HepG2 (cell line): ENCODE results near the gene IL15RA. TPM values are rescaled to one million over a fixed set of nuclear protein-coding genes. Genes with fewer than 3 reads are reported as not detected.

Experiments used
- ATAC-seq: fragments of 200-7000 bp; cut with Tn5 transposase; 3 replicates; pipeline ENCODE4 v1.9.1; 2020; ENCODE audit warnings: mild to moderate bottlenecking, moderate library complexity
- BruUV-seq: library from RNA; stranded (reverse); fragments of 400-500 nt; replicated peaks from 2 replicates; lab custom pipeline; 2021; lab: Mats Ljungman, UMichigan
- CTCF ChIA-PET: fragments of 300-600 bp; formaldehyde crosslinking; extraction: SDS; loops from one replicate; lab custom pipeline; 2021; ENCODE audit warnings: low total read pairs, inconsistent platforms, low intra/inter-chr PET ratio; lab: Yijun Ruan, JAX
- POLR2A ChIA-PET: fragments of 350-600 bp; sonication (Branson Sonifier 250); formaldehyde crosslinking; loops from one replicate; lab custom pipeline; 2020; ENCODE audit warnings: antibody characterized with exemption, inconsistent platforms; lab: Yijun Ruan, JAX
- DNase-seq: peaks from one replicate; pipeline ENCODE4 v3.0.0-alpha.2; 2015; ENCODE audit warnings: low spot score
- FAIRE-seq: peaks from 3 replicates; lab custom pipeline; 2011; peaks lifted over from hg19 to GRCh38; lab: Jason Lieb, UNC
- H2AFZ ChIP-seq: one replicate; pipeline ENCODE4 v1.6.1; 2011; ENCODE audit warnings: low read length, inconsistent platforms
- H3K27ac ChIP-seq: fragments of 300-600 bp; 3 replicates; pipeline ENCODE4 v1.8.0; 2011; ENCODE audit warnings: mixed run types, mild to moderate bottlenecking, mixed read lengths, low read length, inconsistent platforms; ENCODE audit not compliant: insufficient read depth; ENCODE audit errors: extremely low read length
- H3K27me3 ChIP-seq, 2 experiments: fragments of 200-600 bp in 1 of 2; 2 replicates in 1 of 2; 3 replicates in 1 of 2; pipeline versions ENCODE4 v1.6.0 to v1.8.0; 2011; ENCODE audit warnings: low read length in 2 of 2, mild to moderate bottlenecking in 2 of 2, moderate library complexity in 2 of 2, inconsistent platforms in 1 of 2; ENCODE audit not compliant: insufficient read depth in 2 of 2, control insufficient read depth in 1 of 2
- H3K36me3 ChIP-seq, 2 experiments: fragments of 200-600 bp in 1 of 2; replicated peaks in 1 of 2; 2 replicates in 1 of 2; 3 replicates in 1 of 2; pipeline versions ENCODE4 v1.5.1 to v1.8.0; 2011; ENCODE audit warnings: low read length in 2 of 2, inconsistent platforms in 1 of 2; ENCODE audit not compliant: insufficient read depth in 2 of 2, control insufficient read depth in 1 of 2
- H3K4me1 ChIP-seq: 2 replicates; pipeline ENCODE4 v1.5.1; 2012; ENCODE audit warnings: low read length, inconsistent platforms; ENCODE audit not compliant: insufficient read depth
- H3K4me2 ChIP-seq: 2 replicates; pipeline ENCODE4 v1.6.0; 2011; ENCODE audit warnings: low read depth, low read length, inconsistent platforms
- H3K4me3 ChIP-seq, 3 experiments: fragments of 200-600 bp in 1 of 3; sonication (generic), shearing (Covaris generic) in 1 of 3; replicated peaks in 1 of 3; 2 replicates each; pipeline ENCODE4 v1.5.1; 2011 to 2016; ENCODE audit warnings: low read length in 3 of 3, inconsistent platforms in 2 of 3, low read depth in 2 of 3, mild to moderate bottlenecking in 2 of 3, control low read depth in 1 of 3, mixed read lengths in 1 of 3; ENCODE audit not compliant: insufficient read depth in 1 of 3
- H3K79me2 ChIP-seq: one replicate; pipeline ENCODE4 v1.6.1; 2011; ENCODE audit warnings: low read length, inconsistent platforms; ENCODE audit not compliant: insufficient read depth
- H3K9ac ChIP-seq: 2 replicates; pipeline ENCODE4 v1.6.0; 2011; ENCODE audit warnings: mild to moderate bottlenecking, low read depth, low read length, inconsistent platforms; ENCODE audit not compliant: insufficient read depth
- H3K9me3 ChIP-seq: 2 replicates; pipeline ENCODE4 v1.5.1; 2012; ENCODE audit warnings: mild to moderate bottlenecking, low read length
- H4K20me1 ChIP-seq: 2 replicates; pipeline ENCODE4 v1.6.0; 2011; ENCODE audit warnings: inconsistent platforms, mild to moderate bottlenecking, low read length, moderate library complexity; ENCODE audit not compliant: insufficient read depth
- CBX2 ChIP-seq, 2 experiments: fragments of 200-600 bp in 1 of 2; sonication (generic); formaldehyde crosslinking in 1 of 2; IDR thresholded peaks; 2 replicates each; pipeline versions ENCODE4 v1.7.0 to v1.8.1; 2018 to 2022; ENCODE audit warnings: low read depth in 2 of 2, low read length in 1 of 2, mild to moderate bottlenecking in 1 of 2, missing genetic modification reagents in 1 of 2
- CBX5 ChIP-seq: sonication (generic); formaldehyde crosslinking; IDR thresholded peaks from 2 replicates; pipeline ENCODE4 v1.4.0; 2020; ENCODE audit warnings: missing genetic modification reagents, borderline replicate concordance
- ETV5 ChIP-seq: IDR thresholded peaks from 2 replicates; pipeline ENCODE4 v1.6.1; 2018; ENCODE audit warnings: missing biosample characterization, missing genetic modification reagents, inconsistent platforms, borderline replicate concordance
- JARID2 ChIP-seq: sonication (generic); formaldehyde crosslinking; IDR thresholded peaks from 2 replicates; pipeline ENCODE4 v1.8.1; 2023; ENCODE audit warnings: missing genetic modification reagents, inconsistent platforms; ENCODE audit not compliant: insufficient replicate concordance
- MTA1 ChIP-seq: sonication (generic); formaldehyde crosslinking; IDR thresholded peaks from 2 replicates; pipeline ENCODE4 v1.4.0; 2020; ENCODE audit warnings: missing genetic modification reagents, mild to moderate bottlenecking, borderline replicate concordance
- ZNF484 ChIP-seq: sonication (generic); formaldehyde crosslinking; IDR thresholded peaks from 2 replicates; pipeline ENCODE4 v1.5.1; 2020; ENCODE audit warnings: mild to moderate bottlenecking, low read depth, missing genetic modification reagents, borderline replicate concordance
- ZNF569 ChIP-seq: sonication (generic); formaldehyde crosslinking; IDR thresholded peaks from 2 replicates; pipeline ENCODE4 v1.5.0; 2020; ENCODE audit warnings: mild to moderate bottlenecking, missing genetic modification reagents, moderate library complexity, borderline replicate concordance
- WGBS: methylation state at CpG from one replicate; pipeline ENCODE4 v1.1.6; 2017; ENCODE audit warnings: low lambda C conversion rate; 5-methylcytosine and 5-hydroxymethylcytosine counted together
- in situ Hi-C: cut with HindIII; loops from 2 replicates; pipeline ENCODE4 v1.10.0; 2017; ENCODE audit warnings: low pct_unique_long_range_greater_than_20kb; ENCODE audit not compliant: extremely low pct_ligation_motif_present
- intact Hi-C: fragments of 100-400 bp; cut with micrococcal nuclease; formaldehyde crosslinking; loops from one replicate; pipeline ENCODE4 v1.10.0; 2022; ENCODE audit not compliant: unreplicated experiment
- polyA plus RNA-seq, 8 experiments: library from polyadenylated mRNA; depleted of rRNA in 3 of 8; stranded (reverse) in 7 of 8; unstranded in 1 of 8; fragments of >200 nt; fragmentation: Illumina TruSeq in 4 of 8; extraction: Trizol in 4 of 8; gene quantifications; 2 replicates each; pipeline versions ENCODE4 v1.2.1 to v1.2.3, GENCODE V29; 2011 to 2016; ENCODE audit warnings: low read depth in 4 of 8, missing spikeins in 1 of 8, mixed read lengths in 1 of 8; ENCODE audit not compliant: insufficient read depth in 1 of 8
- total RNA-seq, 5 experiments: library from RNA; depleted of rRNA; stranded (reverse); fragments of >200 nt; fragmentation: Illumina TruSeq; extraction: Trizol; gene quantifications; 2 replicates each; pipeline ENCODE4 v1.2.3, GENCODE V29; 2016; ENCODE audit warnings: low read depth in 1 of 5
- TF ChIP-seq, protein P1 (sequence below): sonication (generic); formaldehyde crosslinking; IDR thresholded peaks from 2 replicates; pipeline ENCODE4 v1.4.0; 2020; ENCODE audit warnings: missing genetic modification reagents, borderline replicate concordance

IL15RA gene
- total and polyA plus RNA-seq, 2 of the 13 experiments (the other 11 are each of a cell fraction or from before 2014, with no cell fraction given) = 0.53 to 0.77 TPM

DNA sequence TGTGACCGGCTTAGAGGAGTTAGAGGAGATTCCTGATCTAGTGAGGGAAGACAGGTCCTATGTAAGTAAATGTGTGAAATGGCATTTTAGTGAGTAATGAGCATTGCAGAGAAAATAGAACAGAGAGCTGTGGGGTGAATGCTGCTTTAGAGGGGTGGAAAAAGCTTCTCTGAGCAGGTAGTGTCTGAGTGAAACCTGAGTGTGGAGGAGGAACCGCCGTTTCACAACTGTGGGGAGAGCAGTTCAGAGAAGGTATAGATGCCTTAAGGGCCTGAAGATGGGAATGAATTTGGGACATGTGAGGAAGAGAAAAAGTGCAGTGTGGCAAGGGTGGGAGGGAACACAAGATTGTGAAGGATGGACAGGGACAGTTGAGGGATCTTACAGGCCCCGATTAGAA, 65.7 kb downstream of the IL15RA start:
- WGBS = 98% methylated on average over 4 of the region's 4 CpGs
- intact Hi-C loops (no loop called here), in situ Hi-C loops (no loop called here)
- no peak overlapping the region for H2AFZ ChIP-seq
- ATAC-seq = no peak
- no peaks in the 10 kb centered on the region for H3K9me3 ChIP-seq
- H3K4me3 ChIP-seq = no peak overlapping the region
- no peak for FAIRE-seq
- no peak overlapping the region for H3K9ac ChIP-seq
- no peak overlapping the region for H3K27ac ChIP-seq
- H3K4me2 ChIP-seq = no peak overlapping the region
- H4K20me1 ChIP-seq = no peaks in the 10 kb centered on the region
- BruUV-seq = no TSS peak
- peaks cover 37 to 81% of the 10 kb centered on the region in 2 experiments for H3K36me3 ChIP-seq
- H3K4me1 ChIP-seq = no peaks in the 10 kb centered on the region
- H3K27me3 ChIP-seq = no peaks in the 10 kb centered on the region
- ChIA-PET CTCF (no interaction called here), POLR2A (no interaction called here)
- H3K79me2 ChIP-seq = no peaks in the 10 kb centered on the region
- TF ChIP-seq ZNF569 (CRISPR knock-in tag) (no peak), CBX2 (IDR thresholded peaks at IDR 0.05; ENCODE audit: low read depth, low read length) (no peak), CBX2 (CRISPR knock-in tag; IDR thresholded peaks at IDR 0.05; ENCODE audit: low read depth) (no peak), MTA1 (CRISPR knock-in tag) (no peak), CBX5 (CRISPR knock-in tag) (no peak), ZNF484 (CRISPR knock-in tag) (no peak), JARID2 (no peak), ETV5 (CRISPR knock-in tag) (no peak)
- TF ChIP-seq, protein P1, sequence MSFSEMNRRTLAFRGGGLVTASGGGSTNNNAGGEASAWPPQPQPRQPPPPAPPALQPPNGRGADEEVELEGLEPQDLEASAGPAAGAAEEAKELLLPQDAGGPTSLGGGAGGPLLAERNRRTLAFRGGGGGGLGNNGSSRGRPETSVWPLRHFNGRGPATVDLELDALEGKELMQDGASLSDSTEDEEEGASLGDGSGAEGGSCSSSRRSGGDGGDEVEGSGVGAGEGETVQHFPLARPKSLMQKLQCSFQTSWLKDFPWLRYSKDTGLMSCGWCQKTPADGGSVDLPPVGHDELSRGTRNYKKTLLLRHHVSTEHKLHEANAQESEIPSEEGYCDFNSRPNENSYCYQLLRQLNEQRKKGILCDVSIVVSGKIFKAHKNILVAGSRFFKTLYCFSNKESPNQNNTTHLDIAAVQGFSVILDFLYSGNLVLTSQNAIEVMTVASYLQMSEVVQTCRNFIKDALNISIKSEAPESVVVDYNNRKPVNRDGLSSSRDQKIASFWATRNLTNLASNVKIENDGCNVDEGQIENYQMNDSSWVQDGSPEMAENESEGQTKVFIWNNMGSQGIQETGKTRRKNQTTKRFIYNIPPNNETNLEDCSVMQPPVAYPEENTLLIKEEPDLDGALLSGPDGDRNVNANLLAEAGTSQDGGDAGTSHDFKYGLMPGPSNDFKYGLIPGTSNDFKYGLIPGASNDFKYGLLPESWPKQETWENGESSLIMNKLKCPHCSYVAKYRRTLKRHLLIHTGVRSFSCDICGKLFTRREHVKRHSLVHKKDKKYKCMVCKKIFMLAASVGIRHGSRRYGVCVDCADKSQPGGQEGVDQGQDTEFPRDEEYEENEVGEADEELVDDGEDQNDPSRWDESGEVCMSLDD = no peak
- no peak for DNase-seq
